HG03565 (cell line): ENCODE results near the gene PROB1.
"Not testable (repeated sequence)": the region's sequence is repeated elsewhere in the genome, so short reads cannot be mapped to it uniquely, and the experiment has no call there.

ENCODE experiments used
- ATAC-seq: cut with Tn5 transposase; IDR thresholded peaks from one replicate; pipeline ENCODE4 v1.9.1; 2021; ENCODE audit warnings: mild to moderate bottlenecking, moderate library complexity; ENCODE audit not compliant: unreplicated experiment

PROB1 gene

DNA sequence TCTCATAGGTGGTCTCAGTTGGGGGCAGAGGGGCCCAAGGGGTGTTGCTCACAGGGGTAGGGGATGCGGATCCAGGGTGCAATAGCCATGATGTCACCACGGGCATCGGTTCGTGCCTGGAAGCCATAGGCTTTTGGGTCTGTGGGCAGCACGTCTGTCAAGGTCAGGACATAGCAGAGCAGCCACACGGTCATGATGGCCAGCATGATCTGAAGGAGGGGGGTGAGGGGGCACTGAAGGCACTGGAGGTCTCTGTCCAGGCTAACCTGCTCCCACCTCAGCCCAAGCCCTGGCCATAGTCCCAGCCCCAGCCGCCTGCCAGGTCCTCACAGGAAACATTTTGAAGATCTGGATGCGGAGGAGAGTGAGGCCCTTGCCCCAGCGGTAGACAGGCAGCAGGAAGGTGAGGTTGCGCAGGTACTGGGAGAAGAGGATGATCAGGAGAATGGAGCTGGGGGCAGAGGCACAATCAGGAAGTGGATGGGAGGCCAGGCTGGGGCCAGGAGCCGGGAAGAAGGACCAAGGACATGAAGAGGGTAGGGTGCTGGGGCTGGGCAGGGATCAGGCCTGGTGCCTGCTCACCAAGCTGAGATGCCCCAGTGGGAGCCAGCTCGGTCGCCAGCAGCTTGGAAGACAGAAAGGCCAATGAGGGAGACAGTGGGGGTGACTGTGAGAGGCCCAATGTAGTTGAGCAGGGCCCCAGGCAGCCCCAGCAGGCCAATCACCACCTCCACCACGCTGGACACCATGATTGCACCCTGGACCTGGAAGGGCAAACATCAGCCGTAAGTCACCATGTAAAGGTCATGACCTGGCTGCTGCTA, 15.1 kb downstream of the PROB1 start:
- no peak for ATAC-seq

DNA sequence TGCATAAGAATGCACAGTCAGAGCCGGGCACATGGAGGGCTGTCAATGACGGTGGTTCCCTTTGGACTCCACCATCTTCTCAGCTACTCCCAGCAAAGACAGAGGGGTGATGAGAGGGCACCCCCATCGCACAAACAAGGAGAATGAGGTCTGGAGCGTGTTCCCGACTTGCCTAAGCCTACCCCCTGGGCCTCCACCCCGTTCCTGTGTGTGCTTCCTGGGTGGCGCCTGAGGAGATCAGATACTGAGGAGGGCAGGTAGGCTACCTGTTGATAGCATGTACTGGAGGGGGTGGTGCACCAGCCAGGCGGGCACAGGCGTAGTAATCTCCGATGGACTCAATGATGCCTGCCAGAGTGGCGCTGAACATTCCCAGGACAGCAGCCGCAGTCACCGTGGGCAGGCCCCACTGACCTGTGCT, 16.0 kb downstream of the PROB1 start:
- ATAC-seq: no peak

DNA sequence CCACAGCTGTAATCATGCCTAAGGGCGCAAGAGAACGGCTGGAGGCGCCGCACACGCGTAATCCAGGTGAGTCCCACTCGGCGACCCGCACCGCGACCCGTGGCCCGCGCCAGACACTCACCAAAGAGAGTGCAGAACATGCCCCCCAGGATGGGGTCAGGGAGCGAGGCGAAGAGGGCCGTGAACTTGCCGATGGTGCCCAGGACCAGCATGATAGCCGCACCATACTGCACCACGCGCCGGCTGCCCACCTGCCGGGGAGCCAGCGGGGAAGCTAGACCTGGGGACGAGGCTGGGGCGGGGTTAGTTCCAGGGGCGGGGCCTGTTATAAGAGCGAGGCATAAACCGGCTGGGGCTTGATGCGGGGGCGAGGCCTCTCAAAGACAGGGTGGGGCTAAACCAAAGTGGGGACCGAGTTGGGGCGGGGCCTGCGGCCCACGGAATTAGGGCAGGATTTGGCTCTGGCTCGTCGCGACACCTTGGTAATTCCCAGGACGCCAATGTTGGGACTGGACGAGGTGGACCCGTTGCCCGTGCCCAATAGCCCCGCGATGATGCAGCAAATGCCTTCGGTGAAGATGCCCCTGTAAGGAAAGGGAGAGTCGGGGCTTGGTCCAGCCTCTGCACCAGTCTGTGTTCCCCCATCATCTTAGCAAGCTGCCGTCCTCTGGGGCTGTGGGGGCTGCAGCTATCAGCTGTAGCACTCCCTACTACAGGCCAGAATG, 16.6 kb downstream of the PROB1 start:
- no peak for ATAC-seq

DNA sequence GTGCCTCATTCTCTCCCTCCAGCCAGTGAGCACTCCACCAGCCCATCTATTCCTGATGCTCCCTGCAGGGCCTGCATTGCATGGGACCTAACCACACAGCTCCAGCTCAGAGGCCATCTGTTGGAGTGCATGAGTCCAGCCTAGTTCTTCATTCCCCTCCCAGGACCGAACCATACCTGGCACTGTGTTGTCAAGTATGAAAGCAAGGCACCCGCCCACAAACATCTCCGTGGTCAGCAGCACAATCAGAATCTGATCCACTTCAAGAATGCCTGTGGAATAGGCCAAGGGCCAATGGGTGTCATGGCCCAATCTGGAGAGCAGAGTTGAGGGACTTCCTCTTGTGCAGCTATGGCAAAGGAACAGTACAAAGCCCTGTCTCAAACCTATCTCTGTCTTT, 17.7 kb downstream of the PROB1 start:
- ATAC-seq: no peak

DNA sequence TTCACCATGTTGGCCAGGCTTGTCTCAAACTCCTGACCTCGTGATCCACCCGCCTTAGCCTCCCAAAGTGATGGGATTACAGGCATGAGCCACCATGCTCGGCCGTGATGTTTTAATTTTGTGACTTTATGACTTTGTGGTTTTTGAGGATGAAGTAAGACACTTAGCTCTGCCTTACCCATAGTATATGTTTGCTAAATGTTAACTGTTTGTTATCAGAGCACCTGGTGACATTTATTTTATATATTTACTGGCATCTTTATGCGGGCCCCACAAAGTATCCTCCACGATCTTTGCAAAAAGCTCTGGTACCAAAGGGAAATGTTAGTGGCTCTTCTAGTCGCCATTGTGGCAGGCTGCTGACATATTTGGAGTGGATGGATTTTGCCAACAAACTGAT, 18.5 kb downstream of the PROB1 start:
- ATAC-seq: no peak

DNA sequence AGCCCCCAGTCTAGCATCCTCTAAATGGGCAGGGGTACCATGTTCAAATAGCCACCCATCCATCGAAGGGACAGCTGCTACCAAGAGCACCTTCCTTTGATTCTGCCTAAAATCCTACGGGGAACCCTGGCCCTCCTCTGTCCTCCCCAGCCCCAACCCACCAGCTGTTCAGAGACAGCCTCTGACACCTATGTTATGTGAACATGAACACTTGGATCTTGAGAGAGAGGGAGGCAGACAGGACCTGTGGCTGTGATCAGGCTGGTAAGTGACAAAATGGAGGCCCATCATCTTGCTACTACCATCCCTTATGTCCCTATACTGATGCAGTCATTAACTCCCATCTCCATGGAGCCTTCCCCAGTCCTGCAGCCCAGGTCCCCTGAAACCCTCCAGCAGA, 20.0 kb downstream of the PROB1 start:
- ATAC-seq: no peak

DNA sequence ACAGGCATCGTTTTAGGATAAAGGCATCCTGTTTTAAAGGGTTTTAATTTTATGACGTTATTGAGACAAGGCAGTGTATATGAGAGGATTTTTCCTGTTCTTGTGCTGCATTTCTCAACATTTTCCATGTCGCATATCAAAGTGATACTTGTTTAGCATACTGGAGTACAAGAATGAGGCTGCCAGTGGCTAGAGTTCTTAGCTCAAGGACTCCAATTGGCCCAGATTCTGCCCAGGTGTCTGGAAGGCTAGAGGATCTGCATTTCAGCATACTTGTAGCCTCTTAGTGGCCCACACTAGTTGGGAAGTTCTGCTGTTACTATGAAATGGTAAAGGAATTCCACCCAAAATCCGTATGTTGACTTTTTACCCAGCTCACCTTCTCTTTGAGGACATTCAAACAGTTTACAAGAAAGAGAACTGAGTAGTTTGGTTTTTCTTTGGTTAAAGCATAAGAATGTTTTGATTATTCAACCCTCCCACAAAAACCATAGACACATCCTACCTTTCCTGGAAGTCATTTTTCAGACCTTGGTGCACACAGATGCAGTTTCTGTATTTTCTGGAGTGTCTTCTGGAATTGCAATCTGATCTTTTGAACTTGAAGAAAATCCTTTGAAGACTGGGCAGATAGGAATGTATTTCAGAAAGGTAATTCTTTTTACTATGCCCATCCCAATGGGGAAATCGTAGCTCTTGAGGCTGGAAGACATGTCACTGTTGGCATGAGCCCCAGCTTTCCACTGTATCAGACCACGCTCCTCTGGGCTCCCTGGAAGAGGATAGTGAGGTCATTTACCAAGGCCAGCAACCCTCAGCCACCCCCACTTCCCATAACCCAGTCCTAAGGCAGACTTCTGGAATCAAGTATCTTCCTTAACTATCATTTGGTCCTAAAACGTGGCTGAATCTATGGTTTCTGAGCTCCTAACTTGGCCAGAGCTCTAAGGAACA, 23.1 kb downstream of the PROB1 start:
- no peak for ATAC-seq

DNA sequence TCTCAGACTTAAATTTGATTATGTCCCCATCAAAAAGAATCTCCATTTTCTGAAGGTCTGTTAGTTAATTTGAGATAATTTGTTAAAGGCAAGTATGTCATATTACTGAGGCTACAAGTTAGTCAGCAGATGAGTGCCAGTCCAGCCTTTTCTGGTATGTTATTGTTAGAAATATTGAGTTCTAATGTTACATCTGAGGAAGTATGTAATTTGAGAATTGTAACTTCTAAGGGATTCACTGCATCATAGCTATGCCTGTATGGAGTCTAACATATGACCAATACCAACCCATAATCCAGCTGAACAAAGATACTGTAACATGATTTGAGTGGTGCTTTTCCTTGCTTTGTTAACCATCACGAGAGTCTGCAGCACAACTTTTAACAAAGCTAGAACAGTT, 25.7 kb downstream of the PROB1 start:
- no peak for ATAC-seq

DNA sequence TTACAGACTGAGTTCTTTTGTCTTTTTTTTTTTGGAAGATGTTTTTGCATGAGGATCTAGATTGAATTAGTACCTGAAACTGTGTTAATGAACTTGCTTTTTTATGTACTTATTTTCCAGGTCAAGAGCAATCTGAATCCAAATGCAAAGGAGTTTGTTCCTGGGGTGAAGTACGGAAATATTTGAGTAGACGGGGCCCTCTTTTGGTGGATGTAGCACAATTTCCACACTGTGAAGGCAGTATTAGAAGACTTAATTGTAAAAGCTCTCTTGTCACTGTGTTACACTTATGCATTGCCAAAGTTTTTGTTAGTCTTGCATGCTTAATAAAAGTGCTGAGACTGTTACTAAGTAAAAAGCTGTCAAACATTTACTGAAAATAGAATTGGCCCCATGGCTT, 26.3 kb downstream of the PROB1 start:
- ATAC-seq: no peak

DNA sequence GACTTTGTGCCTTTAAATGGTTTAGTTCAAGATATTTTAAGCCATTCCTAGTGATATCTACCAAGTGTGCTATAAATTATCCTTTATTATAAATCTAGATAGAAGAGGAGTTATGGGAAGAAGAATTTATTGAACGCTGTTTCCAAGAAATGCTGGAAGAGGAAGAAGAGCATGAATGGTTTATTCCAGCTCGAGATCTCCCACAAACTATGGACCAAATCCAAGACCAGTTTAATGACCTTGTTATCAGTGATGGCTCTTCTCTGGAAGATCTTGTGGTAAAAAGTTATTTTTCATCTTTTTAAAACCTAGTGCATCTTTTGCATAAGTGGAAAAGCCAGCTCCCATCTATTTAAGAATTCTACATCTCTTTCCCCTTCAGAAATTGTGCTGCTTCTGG, 30.4 kb downstream of the PROB1 start:
- no peak for ATAC-seq

DNA sequence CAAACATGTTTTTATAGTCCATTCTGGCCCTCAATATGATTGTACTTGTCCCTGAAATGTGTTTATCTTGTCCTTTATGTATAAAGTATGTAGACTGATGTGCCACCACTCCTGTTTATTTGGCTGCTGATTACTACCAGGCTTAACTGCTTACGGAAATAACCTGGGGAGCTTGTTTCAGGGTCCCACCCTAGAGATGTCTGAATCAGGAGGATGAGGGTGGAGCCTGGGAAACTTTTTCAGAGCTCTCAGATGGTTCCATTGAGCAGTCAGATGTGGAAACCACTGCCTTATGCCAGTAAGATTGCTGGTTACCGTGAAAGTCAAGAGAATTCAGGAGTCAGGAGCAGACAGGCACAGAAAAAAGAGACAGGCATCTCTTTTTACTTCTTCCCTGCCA, 31.0 kb downstream of the PROB1 start:
- ATAC-seq: no peak

DNA sequence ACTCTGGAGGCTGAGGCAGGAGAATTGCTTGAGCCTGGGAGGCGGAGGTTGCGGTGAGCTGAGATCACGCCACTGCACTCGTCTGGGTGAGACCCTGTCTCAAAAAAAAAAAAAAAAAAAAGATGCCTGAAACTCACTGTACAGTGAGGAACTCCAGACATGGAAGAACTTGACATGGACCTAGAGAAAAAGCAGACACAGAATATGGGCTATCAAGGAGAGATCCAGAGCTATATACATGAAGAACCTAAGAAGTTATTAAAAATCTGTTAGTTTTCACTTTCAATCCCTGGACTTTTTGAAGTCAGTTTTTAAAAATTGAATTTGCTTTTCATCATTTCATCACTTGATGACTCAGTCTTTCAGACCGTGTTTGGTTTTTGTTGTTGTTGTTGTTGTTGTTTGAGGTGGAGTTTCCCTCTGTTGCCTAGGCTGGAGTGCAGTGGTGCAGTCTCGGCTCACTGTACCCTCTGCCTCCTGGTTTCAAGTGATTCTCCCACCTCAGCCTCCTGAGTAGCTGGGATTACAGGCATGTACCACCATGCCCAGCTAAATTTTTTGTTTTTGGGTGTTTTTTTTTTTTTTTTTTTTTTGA, 33.0 kb downstream of the PROB1 start:
- ATAC-seq: no peak

DNA sequence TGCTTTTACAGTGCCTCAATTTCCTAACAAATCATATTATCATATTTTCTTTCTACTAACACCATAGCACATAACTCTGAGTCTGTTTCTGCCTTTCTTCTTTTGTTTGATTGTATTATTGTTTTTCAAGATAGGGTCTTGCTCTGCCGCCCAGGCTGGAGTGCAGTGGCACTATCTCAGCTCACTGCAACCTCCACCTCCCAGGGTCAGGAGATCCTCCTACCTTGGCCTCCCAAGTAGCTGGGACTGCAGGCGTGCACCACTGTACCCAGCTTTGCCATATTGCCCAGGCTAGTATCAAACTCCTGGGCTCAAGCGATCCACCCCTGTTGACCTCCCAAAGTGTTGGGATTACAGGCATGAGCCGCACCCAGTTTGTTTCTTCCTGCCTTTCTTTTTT, 34.5 kb downstream of the PROB1 start:
- ATAC-seq: no peak

DNA sequence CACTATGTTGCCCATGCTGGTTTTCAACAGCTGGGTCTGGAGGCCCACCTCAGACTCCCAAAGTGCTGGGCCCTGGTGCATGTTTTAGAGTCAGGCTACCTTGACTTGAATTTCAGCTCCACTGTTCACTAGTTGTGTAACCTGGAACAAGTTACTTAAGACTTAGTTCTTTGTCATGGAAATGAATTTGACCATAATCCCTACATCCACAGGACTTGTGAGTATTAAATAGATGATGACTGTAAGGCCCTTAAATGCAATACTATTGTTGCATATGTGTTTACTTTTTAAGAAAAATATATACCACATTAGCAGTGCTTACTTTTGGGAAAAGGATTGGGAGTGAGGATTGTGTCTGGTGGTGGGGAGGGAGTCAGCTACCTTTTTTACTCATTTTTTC, 36.8 kb downstream of the PROB1 start:
- ATAC-seq: no peak

DNA sequence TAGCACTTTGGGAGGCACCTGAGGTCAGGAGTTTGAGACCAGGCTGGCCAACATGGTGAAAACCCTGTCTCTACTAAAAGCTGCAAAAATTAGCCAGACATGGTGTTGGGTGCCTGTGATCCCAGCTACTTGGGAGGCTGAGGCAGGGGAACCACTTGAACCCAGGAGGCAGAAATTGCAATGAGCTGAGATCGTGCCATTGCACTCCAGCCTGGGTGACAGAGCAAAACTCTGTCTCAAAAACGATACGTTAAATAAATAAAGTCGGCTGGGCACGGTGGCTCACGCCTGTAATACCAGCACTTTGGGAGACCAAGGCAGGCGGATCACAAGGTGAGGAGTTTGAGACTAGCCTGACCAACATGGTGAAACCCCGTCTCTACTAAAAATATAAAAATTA, 39.0 kb downstream of the PROB1 start:
- ATAC-seq: not testable (repeated sequence)

DNA sequence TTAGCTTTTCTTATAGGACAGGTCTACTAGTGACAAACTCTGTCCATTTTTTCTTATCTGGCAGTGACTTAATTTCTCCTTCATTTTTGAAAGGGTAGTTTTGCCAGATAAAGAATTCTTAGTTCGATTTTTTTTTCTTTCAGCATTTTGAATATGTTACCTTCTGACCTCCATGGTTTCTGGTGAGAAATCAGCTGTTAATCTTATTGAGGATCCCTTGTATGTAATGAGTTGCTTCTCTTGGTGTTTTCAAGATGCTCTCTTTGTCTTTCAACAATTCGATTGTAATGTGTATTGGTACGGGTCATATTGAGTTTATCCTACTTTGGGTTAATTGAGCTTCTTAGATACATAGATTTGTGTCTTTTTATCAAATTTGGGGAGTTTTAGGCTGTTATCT, 40.7 kb downstream of the PROB1 start:
- ATAC-seq: no peak

DNA sequence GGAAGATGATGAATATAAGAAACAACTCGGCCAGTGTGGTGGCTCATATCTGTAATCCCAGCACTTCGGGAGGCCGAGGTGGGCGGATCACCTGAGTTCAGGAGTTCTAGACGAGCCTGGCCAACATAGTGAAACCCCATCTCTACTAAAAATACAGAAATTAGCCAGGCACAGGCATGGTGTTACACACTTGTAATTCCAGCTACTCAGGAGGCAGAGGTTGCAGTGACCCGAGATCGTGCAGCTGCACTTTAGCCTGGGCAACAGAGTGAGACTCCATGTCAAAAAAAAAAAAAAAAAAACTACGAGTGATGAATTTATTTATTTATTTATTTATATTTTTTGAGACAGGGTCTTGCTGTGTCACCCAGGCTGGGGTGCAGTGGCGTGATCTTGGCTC, 47.0 kb downstream of the PROB1 start:
- ATAC-seq: not testable (repeated sequence)

DNA sequence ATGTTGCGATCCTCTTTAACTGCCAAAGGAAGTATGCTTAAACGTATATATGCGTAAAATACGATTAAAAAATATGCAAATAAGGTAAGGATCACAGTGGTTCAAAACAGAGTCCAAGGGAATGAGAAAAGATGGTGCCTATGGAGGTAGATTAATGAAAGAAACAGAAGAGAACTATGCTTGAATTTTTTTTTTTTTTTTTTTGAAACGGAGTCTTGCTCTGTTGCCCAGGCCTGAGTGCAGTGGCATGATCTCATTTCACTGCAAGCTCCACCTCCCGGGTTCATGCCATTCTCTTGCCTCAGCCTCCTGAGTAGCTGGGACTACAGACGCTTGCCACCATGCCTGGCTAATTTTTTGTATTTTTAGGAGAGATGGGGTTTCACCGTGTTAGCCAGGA, 49.5 kb downstream of the PROB1 start:
- not testable (repeated sequence) for ATAC-seq

DNA sequence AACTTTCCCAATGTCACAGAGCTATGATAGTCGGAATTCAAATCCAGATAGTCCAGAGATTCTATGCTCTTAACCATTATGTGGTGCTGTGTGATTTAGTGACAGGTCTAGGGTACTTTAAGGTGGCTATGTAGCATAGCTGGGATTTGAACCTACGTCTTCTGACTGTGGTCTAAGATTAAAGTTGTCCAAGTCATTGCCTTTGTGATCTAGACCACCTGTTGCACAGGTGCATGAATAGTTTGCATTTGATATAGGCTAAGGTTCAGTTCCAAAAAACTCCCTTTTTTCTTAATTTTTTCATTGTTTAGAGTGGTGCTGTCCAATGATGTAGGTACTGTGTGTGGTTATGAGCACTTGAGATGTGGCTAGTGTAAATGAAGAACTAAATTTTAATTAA, 50.7 kb downstream of the PROB1 start:
- no peak for ATAC-seq

DNA sequence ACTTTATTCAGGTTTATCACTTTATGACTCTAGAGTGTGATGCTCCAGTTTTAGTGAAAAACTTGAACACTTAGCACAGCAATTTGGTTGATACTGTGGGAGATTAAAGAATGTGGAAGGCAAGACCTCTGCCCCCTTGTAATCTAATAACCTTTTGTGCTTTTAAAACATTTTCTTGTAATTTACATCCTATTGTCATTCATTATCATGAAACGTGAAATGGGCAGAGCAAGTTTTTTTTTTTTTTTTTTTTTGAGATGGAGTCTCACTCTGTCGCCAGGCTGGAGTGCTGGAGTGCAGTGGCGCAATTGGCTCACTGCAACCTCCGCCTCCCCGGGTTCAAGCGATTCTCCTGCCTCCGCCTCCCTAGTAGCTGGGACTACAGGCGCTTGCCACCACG, 51.4 kb downstream of the PROB1 start:
- no peak for ATAC-seq

DNA sequence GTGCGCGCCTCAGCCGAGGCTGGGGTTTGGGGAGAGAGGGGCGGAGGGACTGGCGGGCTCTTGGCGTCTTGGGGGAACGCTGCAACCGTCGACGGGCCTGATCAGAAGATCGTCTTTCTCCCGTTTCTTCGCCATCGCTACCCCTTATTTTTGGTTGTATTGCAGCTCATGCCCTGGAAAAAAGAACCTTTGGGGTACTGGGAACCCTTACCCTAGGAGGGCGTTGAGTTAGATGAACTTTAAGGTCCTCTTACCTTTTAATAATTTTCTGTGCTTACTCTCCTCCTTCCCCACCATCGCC, 52.5 kb downstream of the PROB1 start:
- ATAC-seq: no peak
